ENCODE data around the gene IPO9. TPM values are rescaled to one million over a fixed set of nuclear protein-coding genes. Genes with fewer than 3 reads are reported as not detected.

Gene IPO9
- total and polyA plus RNA-seq, 2 experiments from 2014 or later, result 47.6 to 87.4 TPM

DNA sequence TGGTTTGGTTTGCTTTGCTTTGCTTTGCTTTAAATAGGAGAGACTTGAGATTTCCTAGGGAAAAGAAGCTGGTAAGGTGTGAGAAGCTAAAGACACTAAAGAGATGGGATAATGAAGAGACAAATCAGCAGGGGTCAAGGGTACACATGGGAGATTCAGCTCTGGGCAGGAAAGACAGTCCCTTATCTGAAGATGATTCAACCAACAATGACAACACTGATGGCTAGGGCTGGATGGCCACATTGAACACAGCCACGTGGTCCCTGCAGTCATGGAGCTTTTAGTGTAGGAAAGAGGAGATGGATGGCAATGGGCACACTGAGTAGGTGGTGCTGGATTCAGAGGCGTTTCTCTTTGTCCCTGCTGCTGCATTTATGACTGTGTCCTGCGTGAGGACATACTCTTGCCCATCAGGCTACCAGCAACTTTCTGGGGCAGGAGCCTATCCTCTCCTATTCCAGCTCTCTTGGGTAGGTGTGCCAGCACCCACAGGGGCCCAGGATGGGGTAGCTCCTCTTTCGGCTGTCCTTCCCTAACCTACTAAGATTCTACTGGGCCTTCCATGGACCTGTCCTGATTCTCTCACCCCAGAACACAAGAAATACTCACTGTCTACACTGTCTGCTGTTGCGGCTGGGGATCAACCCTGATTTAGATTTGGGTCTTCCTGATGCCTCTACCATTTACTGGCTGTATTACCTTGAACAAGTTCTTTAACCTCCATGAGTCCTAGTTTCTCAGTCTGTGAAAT, 58.3 kb downstream of the IPO9 start:
- H3K4me1 Mint-ChIP-seq, result peaks cover 20% of the 10 kb centered on the region
- H3K4me3 ChIP-seq, result no peak overlapping the region
- no peak overlapping the region for H2AFZ ChIP-seq
- H3K4me2 ChIP-seq, result no peak overlapping the region
- no peaks in the 10 kb centered on the region for H3K36me3 Mint-ChIP-seq (ENCODE audit: low read depth)
- H4K20me1 ChIP-seq (replicated peaks; ENCODE audit: insufficient read depth), result no peaks in the 10 kb centered on the region
- no peaks in the 10 kb centered on the region for H3K36me3 ChIP-seq (ENCODE audit: insufficient read depth)
- H3K4me3 Mint-ChIP-seq, result peak overlapping the region; percentile 71; the same call in 1 of the 3 replicates
- H3K9me2 ChIP-seq (ENCODE audit: insufficient read depth), result no peaks in the 10 kb centered on the region
- H3K9me3 Mint-ChIP-seq, result no peaks in the 10 kb centered on the region; the same call in 2 of the 3 replicates
- no peaks in the 10 kb centered on the region for H3K79me2 ChIP-seq (replicated peaks; ENCODE audit: insufficient read depth)
- peaks cover 26% of the 10 kb centered on the region for H3K27me3 ChIP-seq (ENCODE audit: insufficient read depth)
- H3K27ac Mint-ChIP-seq, result no peak overlapping the region
- H3K27ac ChIP-seq (ENCODE audit: low read depth), result no peak overlapping the region
- 0 out of 2 replicates have a peak, but pooled peaks cover 4% of the 10 kb centered on the region for H3F3A ChIP-seq (replicated peaks; ENCODE audit: low read depth)
- H3K27me3 Mint-ChIP-seq (ENCODE audit: insufficient read depth, low read depth, poor library complexity), result peaks cover 16% of the 10 kb centered on the region
- DNase-seq (ENCODE audit: low spot score) (no peak), ATAC-seq (no peak)
- TF ChIP-seq, protein P1, sequence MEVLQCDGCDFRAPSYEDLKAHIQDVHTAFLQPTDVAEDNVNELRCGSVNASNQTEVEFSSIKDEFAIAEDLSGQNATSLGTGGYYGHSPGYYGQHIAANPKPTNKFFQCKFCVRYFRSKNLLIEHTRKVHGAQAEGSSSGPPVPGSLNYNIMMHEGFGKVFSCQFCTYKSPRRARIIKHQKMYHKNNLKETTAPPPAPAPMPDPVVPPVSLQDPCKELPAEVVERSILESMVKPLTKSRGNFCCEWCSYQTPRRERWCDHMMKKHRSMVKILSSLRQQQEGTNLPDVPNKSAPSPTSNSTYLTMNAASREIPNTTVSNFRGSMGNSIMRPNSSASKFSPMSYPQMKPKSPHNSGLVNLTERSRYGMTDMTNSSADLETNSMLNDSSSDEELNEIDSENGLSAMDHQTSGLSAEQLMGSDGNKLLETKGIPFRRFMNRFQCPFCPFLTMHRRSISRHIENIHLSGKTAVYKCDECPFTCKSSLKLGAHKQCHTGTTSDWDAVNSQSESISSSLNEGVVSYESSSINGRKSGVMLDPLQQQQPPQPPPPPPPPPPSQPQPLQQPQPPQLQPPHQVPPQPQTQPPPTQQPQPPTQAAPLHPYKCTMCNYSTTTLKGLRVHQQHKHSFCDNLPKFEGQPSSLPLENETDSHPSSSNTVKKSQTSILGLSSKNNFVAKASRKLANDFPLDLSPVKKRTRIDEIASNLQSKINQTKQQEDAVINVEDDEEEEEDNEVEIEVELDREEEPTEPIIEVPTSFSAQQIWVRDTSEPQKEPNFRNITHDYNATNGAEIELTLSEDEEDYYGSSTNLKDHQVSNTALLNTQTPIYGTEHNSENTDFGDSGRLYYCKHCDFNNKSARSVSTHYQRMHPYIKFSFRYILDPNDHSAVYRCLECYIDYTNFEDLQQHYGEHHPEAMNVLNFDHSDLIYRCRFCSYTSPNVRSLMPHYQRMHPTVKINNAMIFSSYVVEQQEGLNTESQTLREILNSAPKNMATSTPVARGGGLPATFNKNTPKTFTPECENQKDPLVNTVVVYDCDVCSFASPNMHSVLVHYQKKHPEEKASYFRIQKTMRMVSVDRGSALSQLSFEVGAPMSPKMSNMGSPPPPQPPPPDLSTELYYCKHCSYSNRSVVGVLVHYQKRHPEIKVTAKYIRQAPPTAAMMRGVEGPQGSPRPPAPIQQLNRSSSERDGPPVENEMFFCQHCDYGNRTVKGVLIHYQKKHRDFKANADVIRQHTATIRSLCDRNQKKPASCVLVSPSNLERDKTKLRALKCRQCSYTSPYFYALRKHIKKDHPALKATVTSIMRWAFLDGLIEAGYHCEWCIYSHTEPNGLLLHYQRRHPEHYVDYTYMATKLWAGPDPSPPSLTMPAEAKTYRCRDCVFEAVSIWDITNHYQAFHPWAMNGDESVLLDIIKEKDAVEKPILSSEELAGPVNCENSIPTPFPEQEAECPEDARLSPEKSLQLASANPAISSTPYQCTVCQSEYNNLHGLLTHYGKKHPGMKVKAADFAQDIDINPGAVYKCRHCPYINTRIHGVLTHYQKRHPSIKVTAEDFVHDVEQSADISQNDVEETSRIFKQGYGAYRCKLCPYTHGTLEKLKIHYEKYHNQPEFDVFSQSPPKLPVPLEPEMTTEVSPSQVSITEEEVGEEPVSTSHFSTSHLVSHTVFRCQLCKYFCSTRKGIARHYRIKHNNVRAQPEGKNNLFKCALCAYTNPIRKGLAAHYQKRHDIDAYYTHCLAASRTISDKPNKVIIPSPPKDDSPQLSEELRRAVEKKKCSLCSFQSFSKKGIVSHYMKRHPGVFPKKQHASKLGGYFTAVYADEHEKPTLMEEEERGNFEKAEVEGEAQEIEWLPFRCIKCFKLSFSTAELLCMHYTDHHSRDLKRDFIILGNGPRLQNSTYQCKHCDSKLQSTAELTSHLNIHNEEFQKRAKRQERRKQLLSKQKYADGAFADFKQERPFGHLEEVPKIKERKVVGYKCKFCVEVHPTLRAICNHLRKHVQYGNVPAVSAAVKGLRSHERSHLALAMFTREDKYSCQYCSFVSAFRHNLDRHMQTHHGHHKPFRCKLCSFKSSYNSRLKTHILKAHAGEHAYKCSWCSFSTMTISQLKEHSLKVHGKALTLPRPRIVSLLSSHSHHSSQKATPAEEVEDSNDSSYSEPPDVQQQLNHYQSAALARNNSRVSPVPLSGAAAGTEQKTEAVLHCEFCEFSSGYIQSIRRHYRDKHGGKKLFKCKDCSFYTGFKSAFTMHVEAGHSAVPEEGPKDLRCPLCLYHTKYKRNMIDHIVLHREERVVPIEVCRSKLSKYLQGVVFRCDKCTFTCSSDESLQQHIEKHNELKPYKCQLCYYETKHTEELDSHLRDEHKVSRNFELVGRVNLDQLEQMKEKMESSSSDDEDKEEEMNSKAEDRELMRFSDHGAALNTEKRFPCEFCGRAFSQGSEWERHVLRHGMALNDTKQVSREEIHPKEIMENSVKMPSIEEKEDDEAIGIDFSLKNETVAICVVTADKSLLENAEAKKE (CRISPR knock-in tag; IDR thresholded peaks at IDR 0.05), result no peak
- no peak for TF ChIP-seq CREB1 (CRISPR knock-in tag; IDR thresholded peaks at IDR 0.05; ENCODE audit: low read depth)
- TF ChIP-seq, protein P2, sequence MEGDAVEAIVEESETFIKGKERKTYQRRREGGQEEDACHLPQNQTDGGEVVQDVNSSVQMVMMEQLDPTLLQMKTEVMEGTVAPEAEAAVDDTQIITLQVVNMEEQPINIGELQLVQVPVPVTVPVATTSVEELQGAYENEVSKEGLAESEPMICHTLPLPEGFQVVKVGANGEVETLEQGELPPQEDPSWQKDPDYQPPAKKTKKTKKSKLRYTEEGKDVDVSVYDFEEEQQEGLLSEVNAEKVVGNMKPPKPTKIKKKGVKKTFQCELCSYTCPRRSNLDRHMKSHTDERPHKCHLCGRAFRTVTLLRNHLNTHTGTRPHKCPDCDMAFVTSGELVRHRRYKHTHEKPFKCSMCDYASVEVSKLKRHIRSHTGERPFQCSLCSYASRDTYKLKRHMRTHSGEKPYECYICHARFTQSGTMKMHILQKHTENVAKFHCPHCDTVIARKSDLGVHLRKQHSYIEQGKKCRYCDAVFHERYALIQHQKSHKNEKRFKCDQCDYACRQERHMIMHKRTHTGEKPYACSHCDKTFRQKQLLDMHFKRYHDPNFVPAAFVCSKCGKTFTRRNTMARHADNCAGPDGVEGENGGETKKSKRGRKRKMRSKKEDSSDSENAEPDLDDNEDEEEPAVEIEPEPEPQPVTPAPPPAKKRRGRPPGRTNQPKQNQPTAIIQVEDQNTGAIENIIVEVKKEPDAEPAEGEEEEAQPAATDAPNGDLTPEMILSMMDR (conservative IDR thresholded peaks at IDR 0.05; ENCODE audit: low read depth in 2 of 2), result no peak
- no peak for TF ChIP-seq NANOG (IDR thresholded peaks at IDR 0.05; ENCODE audit: borderline replicate concordance)
- no peak for TF ChIP-seq JUNB (IDR thresholded peaks at IDR 0.05; ENCODE audit: unreplicated experiment)
- no peak for TF ChIP-seq POLR2AphosphoS5 (IDR thresholded peaks at IDR 0.05; ENCODE audit: low read depth)
- no peak for TF ChIP-seq EZH2phosphoT487 (IDR thresholded peaks at IDR 0.05; ENCODE audit: unreplicated experiment)
- no peaks in the 10 kb centered on the region; the same call in 1 of the 2 replicates for H3K4me1 ChIP-seq (ENCODE audit: insufficient read depth)

All from GM23338 (cell line).